22Rv1 (cell line): Measurements from ENCODE around the gene SLC3A2.

Experiments
- CTCF ChIP-seq: fragments of 450-650 bp; IDR thresholded peaks from 2 replicates; pipeline ENCODE4 v1.5.1; 2017; ENCODE audit warnings: mild to moderate bottlenecking
- ZFX ChIP-seq: fragments of 450-650 bp; IDR thresholded peaks from 2 replicates; pipeline ENCODE4 v1.6.1; 2017; ENCODE audit warnings: antibody characterized with exemption, borderline replicate concordance

- TF ChIP-seq CTCF (no peak), ZFX (no peak)
Observed at GRCh38 chr11:62919898-62920640, 39.4 kb downstream of the SLC3A2 start.
